Endothelial cell of umbilical vein (primary cell): ENCODE results near the gene PPP1CA.

Experiments
- CTCF ChIP-seq, 2 donors: IDR thresholded peaks; 1 replicate in 1 of 2; 2 replicates in 1 of 2; pipeline ENCODE4 v1.5.1; 2011; ENCODE audit warnings: low read length in 2 of 2, mild to moderate bottlenecking in 2 of 2, moderate library complexity in 2 of 2, control low read depth in 1 of 2, inconsistent platforms in 1 of 2, low read depth in 1 of 2; ENCODE audit not compliant: insufficient read depth in 1 of 2; ENCODE audit errors: extremely low read depth in 1 of 2
- EZH2 ChIP-seq: IDR thresholded peaks from 2 replicates; pipeline ENCODE4 v1.6.1; 2012; ENCODE audit warnings: borderline replicate concordance, low read depth, mild to moderate bottlenecking, moderate library complexity, low read length, inconsistent platforms; ENCODE audit not compliant: severe bottlenecking
- GATA2 ChIP-seq: IDR thresholded peaks from 2 replicates; pipeline ENCODE4 v1.7.0; 2011; ENCODE audit warnings: low read depth, mild to moderate bottlenecking, moderate library complexity, mixed read lengths, low read length; ENCODE audit not compliant: insufficient read length, insufficient read depth
- MYC ChIP-seq: IDR thresholded peaks from one replicate; pipeline ENCODE4 v1.6.1; 2011; ENCODE audit warnings: mild to moderate bottlenecking, low read depth, low read length
- POLR2A ChIP-seq: IDR thresholded peaks from 2 replicates; pipeline ENCODE4 v1.6.1; 2012; ENCODE audit warnings: low read depth, mild to moderate bottlenecking, control low read depth, low read length
- POLR2AphosphoS5 ChIP-seq: IDR thresholded peaks from 2 replicates; pipeline ENCODE4 v1.6.1; 2012; ENCODE audit warnings: low read depth, mild to moderate bottlenecking, control low read depth, low read length, moderate library complexity; ENCODE audit not compliant: insufficient read depth

GRCh38 chr11:67437809-67438157 lies 36.1 kb upstream of the PPP1CA start:
- TF ChIP-seq CTCF (IDR thresholded peaks at IDR 0.05; ENCODE audit: extremely low read depth in 1 of 2, insufficient read depth in 1 of 2, low read depth in 1 of 2, low read length in 2 of 2) (no peak), EZH2 (no peak), POLR2A (no peak), MYC (no peak), POLR2AphosphoS5 (no peak), GATA2 (no peak)
